NCI-H1930 (cell line): ENCODE results near the gene RPUSD2.
"Not testable (repeated sequence)": the region's sequence is repeated elsewhere in the genome, so short reads cannot be mapped to it uniquely, and the experiment has no call there.

Source experiments
- DNase-seq, 2 experiments: peaks; one replicate each; lab custom pipeline; 2025; lab: John Stamatoyannopoulos, UW

Gene RPUSD2

DNA sequence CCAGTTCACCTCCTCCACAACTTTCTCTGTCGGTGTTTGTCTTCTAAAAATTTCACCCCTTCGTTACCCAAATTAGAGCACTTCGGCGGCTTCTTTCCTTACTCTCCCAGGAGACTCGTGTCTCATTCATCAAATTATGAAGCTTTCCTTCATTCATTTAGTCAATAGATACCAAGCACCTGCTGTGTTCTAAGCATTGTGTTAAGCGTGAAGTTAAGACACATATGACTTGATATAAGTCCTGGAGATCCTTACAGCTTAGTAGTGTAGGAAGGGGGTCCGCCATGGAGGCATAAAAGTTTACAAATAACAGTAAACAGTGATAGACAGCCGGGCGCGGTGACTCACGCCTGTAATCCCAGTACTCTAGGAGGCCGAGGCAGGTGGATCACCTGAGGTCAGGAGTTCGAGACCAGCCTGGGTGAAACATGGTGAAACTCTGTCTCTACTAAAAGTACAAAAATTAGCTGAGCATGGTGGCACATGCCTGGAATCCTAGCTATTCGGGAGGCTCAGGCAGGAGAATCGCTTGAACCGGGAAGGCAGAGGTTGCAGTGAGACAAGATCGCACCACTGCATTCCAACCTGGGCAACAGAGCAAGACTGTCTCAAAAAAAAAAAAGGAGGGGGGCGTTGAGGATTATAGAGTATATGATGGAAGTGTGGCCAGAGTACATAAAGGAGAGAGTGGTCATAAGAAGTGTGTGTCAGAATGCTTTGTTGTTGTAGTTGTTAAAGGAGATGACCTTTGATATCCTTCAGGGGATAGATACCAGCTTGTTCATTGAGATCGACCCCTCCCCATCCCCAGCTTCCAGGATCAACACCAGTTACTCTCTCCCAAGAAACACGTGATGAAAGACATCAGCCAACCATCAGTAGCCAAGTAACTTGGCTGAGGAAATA, 3.5 kb upstream of the RPUSD2 start:
- no peak for DNase-seq

DNA sequence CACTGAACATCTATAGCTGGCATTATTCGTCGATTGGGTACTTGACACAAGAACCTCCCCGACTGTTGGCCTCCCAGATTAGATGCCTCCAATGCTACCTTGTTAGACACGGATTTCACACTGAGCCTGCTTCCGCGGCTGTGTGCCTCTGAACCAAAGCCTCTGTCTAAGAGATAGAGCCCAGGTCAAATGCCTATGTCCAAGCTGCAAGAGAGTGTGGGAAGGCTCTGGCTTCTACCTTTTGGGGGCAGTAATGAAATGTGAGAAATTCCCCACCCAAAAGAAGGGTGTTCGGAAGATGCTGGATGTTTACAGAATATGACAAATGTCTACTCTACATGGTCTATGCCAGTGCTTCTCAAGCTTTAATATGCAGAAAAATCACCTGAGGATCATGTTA, 2.0 kb upstream of the RPUSD2 start:
- DNase-seq: no peak

DNA sequence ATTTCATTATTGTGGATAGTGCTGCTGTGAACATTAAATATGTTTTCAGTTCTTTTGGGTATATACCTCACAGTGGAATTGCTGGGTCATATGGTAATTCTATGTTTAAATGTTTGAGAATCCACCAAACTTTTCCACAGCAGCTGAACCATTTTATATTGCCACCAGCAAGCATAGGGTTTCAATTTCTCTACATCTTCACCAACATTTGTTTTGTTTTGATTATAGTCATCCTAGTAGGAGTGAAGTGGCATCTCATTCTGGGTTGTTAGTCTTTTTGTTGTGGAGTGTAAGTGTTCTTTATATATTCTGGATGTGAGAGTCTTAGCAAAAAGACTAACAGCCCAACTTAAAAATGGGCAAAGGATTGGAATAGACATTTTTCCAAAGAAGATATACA, 6.0 kb downstream of the RPUSD2 start:
- no peak for DNase-seq

DNA sequence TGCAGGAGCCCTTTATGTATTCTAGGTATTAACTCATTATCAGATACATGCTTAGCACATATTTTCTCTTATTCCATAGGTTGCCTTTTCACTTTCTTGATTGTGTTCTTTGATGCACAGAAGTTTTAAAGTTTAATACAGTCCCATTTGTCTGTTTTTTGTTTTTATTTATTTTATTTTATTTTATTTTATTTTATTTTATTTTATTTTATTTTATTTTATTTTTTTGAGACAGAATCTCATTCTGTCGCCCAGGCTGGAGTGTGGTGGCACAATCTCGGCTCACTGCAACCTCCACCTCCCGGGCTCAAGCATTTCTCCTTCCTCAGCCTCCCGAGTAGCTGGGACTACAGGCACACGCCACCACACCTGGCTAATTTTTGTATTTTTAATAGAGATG, 7.8 kb downstream of the RPUSD2 start:
- not testable (repeated sequence) for DNase-seq

DNA sequence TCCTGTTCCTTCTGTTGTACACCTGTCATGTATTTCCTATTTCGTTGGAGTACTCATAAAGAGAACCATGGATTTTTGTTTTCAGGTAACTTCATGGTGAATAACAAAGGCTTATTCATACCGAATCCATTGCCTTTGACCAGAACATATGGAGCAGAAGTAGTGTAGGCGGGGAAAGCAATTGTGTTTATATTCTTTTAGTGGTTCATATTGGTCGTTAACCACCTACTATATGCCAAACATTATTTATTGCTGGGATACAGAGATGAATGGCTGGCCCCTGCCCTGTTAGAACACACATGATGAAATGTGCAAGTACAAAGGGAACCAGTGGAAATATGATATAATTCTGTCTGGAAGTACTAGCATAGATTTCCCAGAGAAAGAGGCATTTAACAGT, 9.8 kb downstream of the RPUSD2 start:
- DNase-seq: no peak

DNA sequence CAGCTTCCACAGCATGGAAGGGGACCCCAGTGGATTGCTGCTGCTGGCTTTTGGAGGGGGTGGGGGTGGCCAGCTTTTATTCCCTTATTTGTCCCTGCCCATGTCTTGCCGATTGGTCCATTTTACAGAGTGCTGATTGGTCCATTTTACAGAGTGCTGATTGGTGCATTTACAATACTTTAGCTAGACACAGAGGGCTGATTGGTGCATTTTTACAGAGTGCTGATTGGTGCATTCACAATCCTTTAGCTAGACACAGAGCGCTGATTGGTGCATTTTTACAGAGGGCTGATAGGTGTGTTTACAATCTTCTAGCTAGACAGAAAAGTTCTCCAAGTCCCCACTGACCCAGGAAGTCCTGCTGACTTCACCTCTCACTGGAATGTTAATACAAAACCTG, 12.7 kb downstream of the RPUSD2 start:
- DNase-seq: not testable (repeated sequence)

DNA sequence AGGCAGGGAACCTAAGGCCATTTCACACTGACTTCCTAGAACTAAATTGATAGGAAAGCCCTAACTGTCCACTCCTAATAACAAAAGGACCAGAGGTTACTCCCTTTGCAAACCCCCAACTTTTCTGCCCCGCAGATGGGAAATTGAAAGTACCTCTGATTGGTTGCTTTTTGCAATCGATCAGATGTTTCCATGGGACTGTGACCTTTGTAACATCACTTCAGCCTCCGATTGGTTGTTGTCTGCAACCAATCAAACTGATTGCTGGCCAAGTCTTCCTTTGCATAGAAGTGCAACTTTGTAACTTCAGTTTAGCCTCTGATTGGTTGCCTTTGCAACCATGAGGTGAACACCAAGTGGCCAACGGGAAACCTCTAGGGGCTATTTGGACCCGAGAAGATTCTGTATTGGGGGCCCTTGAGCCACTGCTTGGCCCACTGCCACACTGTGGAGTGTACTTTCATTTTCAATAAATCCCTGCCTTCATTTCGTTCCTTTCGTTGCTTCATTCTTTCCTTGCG, 13.7 kb downstream of the RPUSD2 start:
- DNase-seq: no peak

DNA sequence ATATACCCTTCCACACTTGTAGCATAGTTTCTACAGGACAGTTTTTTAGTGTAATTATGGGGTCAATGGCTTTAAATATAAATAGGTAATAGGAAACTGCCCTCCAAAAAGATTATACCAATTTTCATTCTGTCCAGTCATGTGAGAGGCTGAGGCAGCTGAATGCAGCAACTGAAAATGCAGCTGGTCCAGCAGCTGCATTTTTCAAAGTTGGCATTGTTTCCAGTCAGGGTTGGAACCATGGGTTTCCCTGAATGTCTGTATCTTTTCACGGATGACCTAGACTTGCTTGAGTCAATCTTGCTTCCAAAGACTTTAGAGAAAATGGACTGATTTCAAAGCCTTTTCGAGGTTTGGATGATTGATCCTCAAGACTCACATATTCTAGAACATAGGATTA, 15.1 kb downstream of the RPUSD2 start:
- no peak for DNase-seq

DNA sequence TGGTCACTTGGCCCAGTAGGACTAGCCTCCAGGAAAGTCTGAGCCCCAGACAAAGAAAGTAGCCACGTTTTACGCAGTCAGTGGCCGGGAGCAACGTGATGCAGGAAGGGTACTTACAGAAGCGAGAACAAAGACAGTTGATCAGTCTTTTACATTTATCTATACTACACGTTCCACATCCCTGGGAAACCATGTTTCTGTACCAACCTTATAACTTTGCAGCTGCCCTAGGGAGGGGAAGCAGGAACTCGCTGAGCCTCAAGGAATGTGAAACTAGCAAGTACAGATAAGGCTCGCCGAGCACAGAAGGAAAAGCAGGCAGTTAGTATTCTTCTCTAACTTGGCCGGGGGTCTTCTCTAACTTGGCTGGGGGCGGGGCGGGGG, 21.6 kb downstream of the RPUSD2 start:
- DNase-seq: no peak

DNA sequence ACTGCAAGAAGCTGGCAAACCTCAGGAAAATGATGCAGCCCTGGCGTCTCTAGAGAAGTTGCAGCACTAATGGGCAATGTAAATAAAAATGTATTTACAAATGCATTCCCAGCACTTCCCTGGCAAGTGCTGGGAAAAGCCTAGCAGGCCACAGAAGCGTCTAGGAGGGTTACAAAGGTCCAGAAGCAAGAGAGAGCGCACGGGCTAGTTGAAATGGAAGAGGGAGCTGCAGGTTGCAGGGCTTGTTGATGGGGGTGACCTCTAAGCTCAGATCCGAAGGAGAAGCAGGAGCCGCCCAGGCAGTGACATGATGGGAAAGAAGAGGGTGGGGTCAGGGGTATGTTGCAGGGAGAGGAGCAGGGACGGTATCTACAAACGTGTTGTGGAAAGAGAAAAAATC, 22.3 kb downstream of the RPUSD2 start:
- DNase-seq: no peak

DNA sequence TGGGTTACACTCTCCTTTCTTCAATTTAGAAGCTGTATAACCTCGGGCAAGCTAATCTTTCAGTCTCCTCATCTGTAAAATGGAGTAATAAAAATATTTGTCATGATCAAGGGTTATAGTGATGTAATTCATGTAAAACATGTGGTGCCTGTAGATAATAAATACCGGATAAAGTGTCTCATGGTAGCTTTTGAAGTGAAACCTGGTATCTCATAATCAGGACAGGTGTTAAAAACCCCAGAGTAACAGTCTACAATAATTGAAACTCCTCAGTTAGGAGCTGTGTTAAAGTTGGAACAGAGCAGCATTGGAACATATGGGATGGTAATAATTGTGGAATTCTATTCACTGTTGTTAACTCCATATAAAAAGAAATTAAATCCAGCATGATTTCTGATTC, 24.1 kb downstream of the RPUSD2 start:
- DNase-seq: no peak

DNA sequence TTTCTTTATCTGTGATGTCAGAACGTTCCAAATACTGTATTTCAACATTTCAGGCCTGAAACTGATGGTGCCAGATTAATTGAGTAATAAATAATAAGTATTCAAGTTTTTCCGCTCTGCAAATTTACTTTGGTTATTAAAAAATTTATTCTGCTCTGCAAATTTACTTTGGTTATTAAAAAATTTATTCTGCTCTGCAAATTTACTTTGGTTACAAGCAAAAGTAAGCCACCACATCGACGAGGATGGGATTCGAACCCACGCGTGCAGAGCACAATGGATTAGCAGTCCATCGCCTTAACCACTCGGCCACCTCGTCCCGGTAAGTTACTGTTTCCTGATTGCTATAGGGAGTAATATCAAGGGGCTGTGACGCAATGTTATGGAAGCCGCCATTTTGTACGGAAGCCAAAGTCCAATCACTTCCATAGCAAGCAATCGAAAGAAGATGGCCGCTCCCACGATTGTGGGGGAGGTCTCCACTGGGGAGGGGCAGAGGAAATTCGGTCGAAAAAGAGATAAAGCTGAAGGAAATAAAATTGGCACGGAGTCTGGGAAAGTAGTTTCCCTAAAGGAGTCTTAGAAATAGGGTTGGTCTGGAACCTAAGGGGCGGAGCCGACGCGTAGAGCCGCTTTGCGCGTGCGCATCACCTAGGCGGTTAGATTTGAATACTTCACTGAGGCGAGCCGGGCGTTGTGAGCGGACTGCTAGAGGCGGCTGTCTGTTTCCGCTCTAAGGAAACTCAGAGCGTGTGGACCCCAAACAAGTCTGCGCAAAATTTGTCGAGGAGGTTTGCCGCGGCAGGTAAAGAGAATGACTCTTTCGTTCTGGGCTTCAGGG, 24.7 kb downstream of the RPUSD2 start, which contains the start of gene KNL1:
Gene KNL1 (plus strand): TSS at position 662 of the 841 bp plus-strand sequence. CDS start 8,683 bp downstream, outside the sequence.
- DNase-seq: peak; percentile 85 to 87

DNA sequence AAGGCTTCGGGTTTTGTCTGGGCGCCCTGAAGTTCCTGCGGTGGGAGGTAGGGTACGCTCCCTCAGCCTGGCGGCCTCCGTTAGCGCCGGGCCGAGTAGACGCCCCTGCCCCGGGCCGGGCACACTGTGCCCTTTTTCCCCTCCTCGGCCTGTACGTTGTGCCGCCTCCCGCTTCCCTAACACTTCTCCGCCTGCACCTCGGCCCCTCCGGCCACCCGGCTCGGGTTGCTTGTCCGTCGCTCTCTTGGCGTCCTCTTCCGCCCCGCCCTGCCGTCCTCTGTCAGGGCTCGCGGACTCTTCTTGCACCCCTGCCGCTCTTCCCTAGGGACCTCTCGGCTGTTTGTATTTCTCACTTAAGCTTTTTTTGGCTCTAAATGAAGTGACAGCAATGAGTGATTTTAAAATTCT, 25.3 kb downstream of the RPUSD2 start:
- peak in 1 of 2 experiments; percentile 38 for DNase-seq

DNA sequence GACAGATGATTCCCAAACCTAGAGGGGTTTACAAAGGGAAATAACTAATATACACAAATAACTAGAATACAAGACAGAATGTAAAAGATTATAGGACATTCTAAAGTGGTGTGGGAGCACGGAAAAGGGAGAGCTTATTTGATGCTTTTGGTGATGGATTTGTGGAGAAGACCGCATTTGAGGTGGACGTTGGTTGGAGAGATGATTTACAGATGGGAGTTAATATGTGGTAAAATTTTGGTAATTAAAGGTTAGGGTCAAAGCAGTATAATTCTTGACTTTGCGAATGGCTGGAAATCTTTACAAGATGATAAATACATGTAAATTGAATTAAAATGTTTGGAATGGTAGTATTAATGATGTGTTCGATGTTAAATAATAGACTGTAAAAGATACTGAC, 26.1 kb downstream of the RPUSD2 start:
- DNase-seq: no peak

DNA sequence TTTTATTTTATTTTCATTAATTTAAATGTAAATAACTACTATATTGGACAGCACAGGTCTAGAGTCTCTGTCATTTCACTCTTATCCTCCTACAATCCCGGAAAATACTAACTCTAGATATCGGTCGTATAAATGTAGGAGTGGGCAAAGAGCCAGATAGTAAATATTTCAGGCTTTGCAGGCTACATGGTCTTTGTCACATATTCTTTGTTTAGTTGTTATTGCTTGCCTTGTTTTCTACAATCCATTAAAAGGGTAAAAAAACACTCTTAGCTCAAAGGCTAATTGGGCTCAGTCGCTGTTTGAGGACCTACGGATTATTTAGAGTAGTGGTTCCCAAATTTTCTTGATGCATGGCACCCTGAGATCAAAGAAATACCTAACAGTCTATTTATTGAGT, 26.7 kb downstream of the RPUSD2 start:
- no peak for DNase-seq

DNA sequence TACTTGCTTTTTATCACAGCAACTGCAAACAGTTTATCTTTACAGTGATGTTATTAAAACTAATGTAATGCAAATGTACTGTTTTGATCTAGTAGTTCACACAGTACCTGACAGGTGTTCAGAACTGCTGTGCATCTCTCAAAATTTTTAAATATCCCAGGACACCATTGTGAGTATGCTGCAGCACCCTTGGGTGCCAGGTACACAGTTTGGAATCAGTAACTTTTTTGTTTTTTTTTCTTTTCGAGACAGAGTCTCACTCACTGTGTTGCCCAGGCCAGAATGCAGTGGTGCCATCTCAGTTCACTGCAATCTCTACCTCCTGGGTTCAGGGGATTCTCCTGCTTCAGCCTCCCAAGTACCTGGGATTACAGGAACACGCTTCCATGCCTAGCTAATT, 27.9 kb downstream of the RPUSD2 start:
- DNase-seq: no peak

DNA sequence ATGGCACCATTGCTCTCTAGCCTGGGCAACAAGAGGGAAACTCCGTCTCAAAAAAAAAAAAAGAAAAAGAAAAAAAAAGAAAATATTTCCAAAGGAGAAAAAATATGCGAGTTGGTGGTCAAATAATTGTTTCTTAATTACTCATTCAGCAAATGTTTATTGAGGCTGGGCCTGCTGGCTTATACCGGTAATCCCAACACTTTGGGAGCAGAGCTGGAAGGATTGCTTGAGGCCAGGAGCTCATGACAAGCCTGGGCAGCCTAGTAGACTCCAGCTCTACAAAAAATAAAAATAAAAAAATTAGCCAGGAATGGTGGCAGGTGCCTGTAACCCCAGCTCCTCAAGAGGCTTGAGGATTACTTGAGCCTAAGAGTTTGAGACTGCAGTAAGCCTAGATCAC, 29.0 kb downstream of the RPUSD2 start:
- no peak for DNase-seq

DNA sequence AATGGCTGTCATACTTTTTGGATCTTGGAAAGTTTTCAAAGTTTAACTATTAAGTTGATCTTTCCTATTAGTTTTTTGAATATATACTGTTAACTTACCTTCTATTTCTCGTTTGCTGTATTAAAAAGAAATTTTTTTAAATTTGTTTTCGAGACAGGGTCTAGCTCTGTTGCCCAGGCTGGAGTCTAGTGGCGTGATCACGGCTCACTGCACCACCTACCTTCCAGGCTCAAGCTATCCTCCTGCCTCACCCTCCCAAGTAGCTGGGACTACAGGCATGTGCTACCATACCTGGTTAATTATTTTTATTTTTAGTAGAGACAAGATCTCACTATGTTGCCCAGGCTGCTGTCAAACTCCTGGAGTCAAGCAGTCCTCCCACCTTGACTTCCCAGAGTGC, 29.6 kb downstream of the RPUSD2 start:
- no peak for DNase-seq

DNA sequence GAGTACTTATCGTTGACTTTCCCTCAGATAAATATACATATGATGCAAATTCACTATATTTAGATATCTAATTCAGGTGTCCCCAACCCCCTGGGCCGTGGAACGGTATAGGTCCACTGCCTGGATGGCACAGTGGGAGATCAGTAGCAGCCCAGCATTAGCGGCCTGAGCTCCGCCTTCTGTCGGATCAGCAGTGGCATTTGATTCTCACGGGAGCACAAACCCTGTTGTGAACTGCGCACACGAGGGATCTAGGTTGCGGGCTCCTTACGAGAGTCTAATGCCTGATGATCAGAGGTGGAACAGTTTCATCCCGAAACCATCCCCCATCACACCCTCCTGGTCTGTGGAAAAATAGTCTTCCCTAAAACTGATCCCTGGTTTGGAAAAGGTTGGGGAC, 31.9 kb downstream of the RPUSD2 start:
- no peak for DNase-seq

DNA sequence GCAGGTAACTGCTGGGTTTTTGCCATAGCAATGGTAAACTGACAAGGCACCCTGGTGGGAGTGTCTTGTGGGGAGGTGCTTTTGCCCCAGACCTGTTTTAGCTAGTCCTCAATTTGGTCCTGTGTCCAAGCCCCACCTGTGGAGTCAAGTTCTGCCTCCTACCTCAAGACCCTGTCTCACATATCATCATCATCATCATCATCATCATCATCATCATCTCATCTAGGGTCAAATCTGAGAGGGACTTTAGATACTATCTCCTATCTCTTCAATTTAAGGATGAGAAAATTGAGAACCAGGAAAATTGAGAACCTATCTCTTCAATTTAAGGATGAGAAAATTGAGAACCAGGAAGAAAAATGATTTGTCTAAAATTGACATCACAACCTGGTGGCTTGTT, 34.8 kb downstream of the RPUSD2 start:
- DNase-seq: no peak

DNA sequence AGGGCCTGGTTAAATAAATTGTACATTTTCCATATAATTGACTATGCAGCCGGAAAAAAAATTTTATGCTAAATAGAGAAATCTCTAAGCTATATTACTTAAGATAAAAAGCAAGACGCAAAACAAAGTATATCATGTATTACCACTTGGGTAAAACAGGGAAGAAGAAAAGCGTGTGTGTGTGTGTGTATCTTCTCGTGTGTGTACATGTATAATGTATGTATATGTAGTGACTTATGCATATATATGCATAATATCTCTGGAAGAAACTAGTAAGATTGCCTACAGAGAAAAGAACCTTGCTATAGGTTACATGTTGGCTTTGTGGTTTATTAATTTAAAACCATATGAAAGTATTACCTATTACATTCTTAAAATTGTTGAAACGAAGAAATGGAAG, 44.0 kb downstream of the RPUSD2 start:
- no peak for DNase-seq

DNA sequence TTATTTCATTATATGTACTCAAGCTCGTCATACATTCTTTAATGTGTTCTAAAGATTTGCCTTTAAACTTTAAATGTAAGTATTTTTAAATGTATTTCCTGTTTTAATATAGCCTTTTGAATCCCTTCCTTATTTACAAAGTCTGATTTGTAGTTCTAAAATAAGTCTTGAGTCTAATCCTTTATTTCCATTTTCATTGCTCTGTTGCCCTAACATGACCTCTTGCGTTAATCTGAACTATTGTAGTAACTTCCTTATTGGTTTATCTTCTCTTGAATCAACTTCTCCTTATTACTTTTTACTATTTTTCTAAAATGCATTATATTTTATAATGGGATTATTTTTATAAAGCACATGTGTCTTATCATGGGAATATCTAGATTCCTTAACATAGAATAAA, 48.9 kb downstream of the RPUSD2 start:
- DNase-seq: no peak

DNA sequence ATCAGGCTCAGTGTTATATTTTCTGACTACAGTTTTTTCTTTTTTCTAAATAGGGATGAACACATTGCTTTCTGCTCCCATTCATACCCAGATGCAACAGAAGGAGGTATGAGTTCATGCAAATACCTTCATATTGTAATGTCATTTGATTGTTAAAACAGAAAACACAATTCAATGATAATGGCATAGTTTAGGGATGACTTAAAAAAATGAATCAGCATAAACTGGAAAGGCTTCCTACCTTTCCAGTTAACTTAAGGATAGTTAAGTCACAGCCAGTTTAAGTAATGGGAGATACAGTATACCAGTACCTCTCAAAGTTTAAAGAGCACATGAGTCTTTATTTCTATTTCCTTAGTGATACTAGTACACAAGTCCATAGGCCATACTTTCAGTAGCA, 49.8 kb downstream of the RPUSD2 start:
- no peak for DNase-seq
